ENCODE results near the gene TAMM41. TPM values are rescaled to one million over a fixed set of nuclear protein-coding genes. Genes with fewer than 3 reads are reported as not detected.

The TAMM41 gene
- total and polyA plus RNA-seq, 2 of the 4 experiments (the other 2 are of a cell fraction) = 4.3 to 15.9 TPM

DNA sequence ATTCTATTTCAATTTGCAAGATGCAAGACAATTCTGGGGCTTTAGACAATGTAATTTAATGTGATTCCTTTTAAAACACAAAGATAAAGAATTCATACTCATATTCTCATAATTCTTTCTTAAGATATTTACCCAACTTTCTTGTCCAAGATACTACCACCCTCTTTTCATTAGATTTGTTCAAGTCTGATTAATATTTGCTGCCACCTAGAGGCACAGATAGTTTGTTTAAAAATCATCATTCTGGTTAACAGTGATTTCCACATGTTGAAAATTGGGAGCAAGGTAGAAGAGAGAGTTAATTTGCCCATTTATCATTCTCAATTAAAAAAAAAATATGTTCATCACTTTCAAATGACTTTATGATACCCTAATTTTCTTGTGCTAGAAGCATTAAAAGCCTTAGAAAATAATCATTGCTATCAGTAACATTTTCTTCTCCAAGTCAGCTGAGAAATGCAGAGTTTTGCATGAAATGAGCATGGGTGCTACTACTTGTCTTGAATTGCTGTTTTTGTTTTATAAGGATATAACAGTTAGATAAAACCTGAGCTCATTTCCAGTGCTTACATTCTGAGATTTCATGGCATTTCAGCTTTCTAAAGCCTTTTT is 11.6 kb downstream of the TAMM41 start:
- in situ Hi-C loops (cut with MboI; ENCODE audit: low sequenced_read_pairs) (loop anchor here (10.0 kb wide), 1 partner anchor 460 kb away; no protein-coding TSS in a partner anchor), intact Hi-C loops (cut with micrococcal nuclease) (loop anchor here (1.0 to 5.0 kb wide), 3 partner anchors 61 to 456 kb away; no protein-coding TSS in a partner anchor), dilution Hi-C loops (cut with HindIII; ENCODE audit: low sequenced_read_pairs, unreplicated experiment) (no loop called here)
- Histone ChIP-seq H3K36me3 (ENCODE audit: control insufficient read depth, insufficient read depth, low read length) (peaks cover 27% of the 10 kb centered on the region), H2AK9ac (replicated peaks; ENCODE audit: low read depth, low read length, poor library complexity) (no peak overlapping the region), H2BK5ac (ENCODE audit: low read depth, low read length, poor library complexity, severe bottlenecking) (no peak overlapping the region), H2AK5ac (ENCODE audit: low read depth, low read length) (no peak overlapping the region), H3K4me2 (ENCODE audit: low read depth, low read length) (no peak overlapping the region), H4K8ac (ENCODE audit: low read depth in 2 of 2, low read length in 2 of 2) (no peak overlapping the region), H3K18ac (ENCODE audit: low read depth, low read length) (no peak overlapping the region), H2BK120ac (ENCODE audit: low read depth, low read length) (no peak overlapping the region), H3K27me3 (ENCODE audit: control insufficient read depth, insufficient read depth, low read length) (no peaks in the 10 kb centered on the region), H2BK20ac (ENCODE audit: low read depth, low read length) (no peak overlapping the region), H3K4me1 (ENCODE audit: control insufficient read depth, insufficient read depth, low read length) (no peaks in the 10 kb centered on the region), H4K91ac (ENCODE audit: insufficient read depth, low read depth, low read length) (no peak overlapping the region), H3K9me3 (ENCODE audit: control insufficient read depth, insufficient read depth, low read length) (peaks cover 1% of the 10 kb centered on the region; the same call in 1 of the 2 replicates), H3K4ac (ENCODE audit: low read depth, low read length) (no peak overlapping the region), H3K9me1 (ENCODE audit: insufficient read depth, low read length) (no peaks in the 10 kb centered on the region), H2BK15ac (ENCODE audit: low read depth, low read length) (no peak overlapping the region), H3K27ac (ENCODE audit: insufficient read depth, low read length) (no peak overlapping the region), H3K9ac (ENCODE audit: low read depth, low read length) (no peak overlapping the region), H2AFZ (replicated peaks; ENCODE audit: low read length, poor library complexity) (no peak overlapping the region), H3K79me1 (ENCODE audit: low read depth in 1 of 2, low read length in 2 of 2) (peaks cover 0 to 5% of the 10 kb centered on the region in 2 experiments; a peak in 1 of 4 replicates), H4K20me1 (ENCODE audit: insufficient read depth, low read length) (no peaks in the 10 kb centered on the region), H3K23ac (ENCODE audit: low read depth, low read length) (no peak overlapping the region), H4K5ac (ENCODE audit: low read depth, low read length) (no peak overlapping the region), H3K4me3 (ENCODE audit: insufficient read depth, low read depth, low read length) (no peak overlapping the region), H3K56ac (ENCODE audit: extremely low read depth, insufficient read depth, low read length) (no peak overlapping the region), H3K14ac (replicated peaks; ENCODE audit: low read depth, low read length) (no peak overlapping the region)
- ChIA-PET POLR2A (ENCODE audit: unreplicated experiment) (no interaction called here), CTCF (interaction anchor here (0.5 to 1.8 kb wide), 10 partner anchors 8 to 743 kb away, joined by 3 to 8 read pairs (median 3); no protein-coding TSS in a partner anchor)
- no peak for TF ChIP-seq POLR2A (IDR thresholded peaks at IDR 0.05; ENCODE audit: low read depth, low read length)
- TF ChIP-seq BHLHE40 (IDR thresholded peaks at IDR 0.05; ENCODE audit: low read depth, low read length) = no peak
- peak; percentile 38 for TF ChIP-seq SMC3 (IDR thresholded peaks at IDR 0.05; ENCODE audit: low read depth, low read length)
- TF ChIP-seq RAD21 (IDR thresholded peaks at IDR 0.05; ENCODE audit: low read length) = peak; percentile 64
- TF ChIP-seq RFX5 (IDR thresholded peaks at IDR 0.05; ENCODE audit: low read depth, low read length) = no peak
- TF ChIP-seq RCOR1 (IDR thresholded peaks at IDR 0.05; ENCODE audit: insufficient replicate concordance, low read length) = no peak
- no peak for TF ChIP-seq FOS (IDR thresholded peaks at IDR 0.05; ENCODE audit: low read depth, low read length)
- TF ChIP-seq, protein P1, sequence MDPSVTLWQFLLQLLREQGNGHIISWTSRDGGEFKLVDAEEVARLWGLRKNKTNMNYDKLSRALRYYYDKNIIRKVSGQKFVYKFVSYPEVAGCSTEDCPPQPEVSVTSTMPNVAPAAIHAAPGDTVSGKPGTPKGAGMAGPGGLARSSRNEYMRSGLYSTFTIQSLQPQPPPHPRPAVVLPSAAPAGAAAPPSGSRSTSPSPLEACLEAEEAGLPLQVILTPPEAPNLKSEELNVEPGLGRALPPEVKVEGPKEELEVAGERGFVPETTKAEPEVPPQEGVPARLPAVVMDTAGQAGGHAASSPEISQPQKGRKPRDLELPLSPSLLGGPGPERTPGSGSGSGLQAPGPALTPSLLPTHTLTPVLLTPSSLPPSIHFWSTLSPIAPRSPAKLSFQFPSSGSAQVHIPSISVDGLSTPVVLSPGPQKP (IDR thresholded peaks at IDR 0.05; ENCODE audit: borderline replicate concordance, low read depth, low read length) = no peak
- TF ChIP-seq CHD1 (IDR thresholded peaks at IDR 0.05; ENCODE audit: low read depth, low read length) = no peak
- TF ChIP-seq, protein P2, sequence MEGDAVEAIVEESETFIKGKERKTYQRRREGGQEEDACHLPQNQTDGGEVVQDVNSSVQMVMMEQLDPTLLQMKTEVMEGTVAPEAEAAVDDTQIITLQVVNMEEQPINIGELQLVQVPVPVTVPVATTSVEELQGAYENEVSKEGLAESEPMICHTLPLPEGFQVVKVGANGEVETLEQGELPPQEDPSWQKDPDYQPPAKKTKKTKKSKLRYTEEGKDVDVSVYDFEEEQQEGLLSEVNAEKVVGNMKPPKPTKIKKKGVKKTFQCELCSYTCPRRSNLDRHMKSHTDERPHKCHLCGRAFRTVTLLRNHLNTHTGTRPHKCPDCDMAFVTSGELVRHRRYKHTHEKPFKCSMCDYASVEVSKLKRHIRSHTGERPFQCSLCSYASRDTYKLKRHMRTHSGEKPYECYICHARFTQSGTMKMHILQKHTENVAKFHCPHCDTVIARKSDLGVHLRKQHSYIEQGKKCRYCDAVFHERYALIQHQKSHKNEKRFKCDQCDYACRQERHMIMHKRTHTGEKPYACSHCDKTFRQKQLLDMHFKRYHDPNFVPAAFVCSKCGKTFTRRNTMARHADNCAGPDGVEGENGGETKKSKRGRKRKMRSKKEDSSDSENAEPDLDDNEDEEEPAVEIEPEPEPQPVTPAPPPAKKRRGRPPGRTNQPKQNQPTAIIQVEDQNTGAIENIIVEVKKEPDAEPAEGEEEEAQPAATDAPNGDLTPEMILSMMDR (conservative IDR thresholded peaks at IDR 0.05; ENCODE audit: low read depth, low read length) = peak; percentile 61
- no peak for TF ChIP-seq CEBPB (IDR thresholded peaks at IDR 0.05; ENCODE audit: low read depth, low read length)
- no peak for TF ChIP-seq NFE2L2 (IDR thresholded peaks at IDR 0.05; ENCODE audit: low read depth, low read length)
- no peak for TF ChIP-seq MAZ (IDR thresholded peaks at IDR 0.05; ENCODE audit: borderline replicate concordance, low read depth, low read length)
- TF ChIP-seq, protein P3, sequence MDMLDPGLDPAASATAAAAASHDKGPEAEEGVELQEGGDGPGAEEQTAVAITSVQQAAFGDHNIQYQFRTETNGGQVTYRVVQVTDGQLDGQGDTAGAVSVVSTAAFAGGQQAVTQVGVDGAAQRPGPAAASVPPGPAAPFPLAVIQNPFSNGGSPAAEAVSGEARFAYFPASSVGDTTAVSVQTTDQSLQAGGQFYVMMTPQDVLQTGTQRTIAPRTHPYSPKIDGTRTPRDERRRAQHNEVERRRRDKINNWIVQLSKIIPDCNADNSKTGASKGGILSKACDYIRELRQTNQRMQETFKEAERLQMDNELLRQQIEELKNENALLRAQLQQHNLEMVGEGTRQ (IDR thresholded peaks at IDR 0.05; ENCODE audit: low read depth, low read length) = no peak
- no peak for TF ChIP-seq MXI1 (IDR thresholded peaks at IDR 0.05; ENCODE audit: borderline replicate concordance, low read depth, low read length)
- TF ChIP-seq MAFK (IDR thresholded peaks at IDR 0.05; ENCODE audit: low read depth, low read length) = no peak
- peak; percentile 46 for DNase-seq
- no TSS peak for BruUV-seq (replicated peaks)
- peak; percentile 49; the same call in 1 of the 2 replicates for ATAC-seq (ENCODE audit: low read depth)
